Measurements from ENCODE around the gene OIP5. TPM values are rescaled to one million over a fixed set of nuclear protein-coding genes. Genes with fewer than 3 reads are reported as not detected.

OIP5 gene
- total RNA-seq, 1 donor from 2014 or later, result 3.1 TPM

Other genes starting within 250 kb of the OIP5 start
- 50.8 TPM for gene INO80, start 216.3 kb downstream of the OIP5 start, total RNA-seq
- gene EXD1, start 101.8 kb downstream of the OIP5 start, total RNA-seq, result 0.78 TPM
- gene CHP1, start 101.3 kb downstream of the OIP5 start, total RNA-seq, result 54.6 TPM
- 20.7 TPM for gene NUSAP1, start 290 bp upstream of the OIP5 start, total RNA-seq
- gene NDUFAF1, start 69.9 kb upstream of the OIP5 start, total RNA-seq, result 24.2 TPM
- gene RTF1, start 84.5 kb upstream of the OIP5 start, total RNA-seq, result 59.0 TPM
- 0.31 TPM for gene ITPKA, start 161.3 kb upstream of the OIP5 start, total RNA-seq
- not detected for gene LTK, start 181.2 kb upstream of the OIP5 start, total RNA-seq
- gene RPAP1, start 211.7 kb upstream of the OIP5 start, total RNA-seq, result 10.1 TPM
- gene TYRO3, start 226.6 kb upstream of the OIP5 start, total RNA-seq, result 20.3 TPM